PC-3 (cell line): ENCODE data around the gene CABP1. TPM values are rescaled to one million over a fixed set of nuclear protein-coding genes. Genes with fewer than 3 reads are reported as not detected.

Experiments
- ATAC-seq: fragments of 200-7000 bp; cut with Tn5 transposase; 2 replicates; pipeline ENCODE4 v1.9.1; 2020; ENCODE audit warnings: mild to moderate bottlenecking, moderate library complexity
- BruUV-seq: library from RNA; stranded (reverse); fragments of 400-500 nt; replicated peaks from 2 replicates; lab custom pipeline; 2021; lab: Mats Ljungman, UMichigan
- CTCF ChIA-PET: fragments of 300-600 bp; sonication (Branson Sonifier 250); formaldehyde crosslinking; loops from one replicate; lab custom pipeline; 2022; ENCODE audit warnings: antibody characterized with exemption; lab: Charles Lee
- POLR2A ChIA-PET: fragments of 300-600 bp; sonication (Branson Sonifier 250); formaldehyde crosslinking; loops from one replicate; lab custom pipeline; 2022; ENCODE audit warnings: antibody characterized with exemption; ENCODE audit not compliant: unreplicated experiment; lab: Charles Lee
- DNase-seq: peaks from one replicate; pipeline ENCODE4 v3.0.0-alpha.2; 2015
- H2AFZ ChIP-seq: fragments of 300-600 bp; sonication (generic); 2 replicates; pipeline ENCODE4 v1.6.0; 2016; ENCODE audit warnings: antibody characterized with exemption, low read length
- H3F3A ChIP-seq: fragments of 300-600 bp; sonication (generic); one replicate; pipeline ENCODE4 v1.6.0; 2017; ENCODE audit warnings: antibody characterized with exemption, low read length, control low read depth, mild to moderate bottlenecking; ENCODE audit not compliant: unreplicated experiment
- H3K27ac ChIP-seq: fragments of 300-600 bp; sonication (generic); 2 replicates; pipeline ENCODE4 v1.5.1; 2016; ENCODE audit warnings: mild to moderate bottlenecking, low read length
- H3K27me3 ChIP-seq: fragments of 300-600 bp; sonication (generic); 2 replicates; pipeline ENCODE4 v1.6.1; 2016; ENCODE audit warnings: low read length, mixed read lengths
- H3K36me3 ChIP-seq: fragments of 300-600 bp; sonication (generic); 2 replicates; pipeline ENCODE4 v1.6.1; 2016; ENCODE audit warnings: low read depth, mixed run types, low read length, mixed read lengths
- H3K4me1 ChIP-seq: fragments of 300-600 bp; sonication (generic); 2 replicates; pipeline ENCODE4 v1.5.1; 2016; ENCODE audit warnings: low read length; ENCODE audit not compliant: insufficient read depth
- H3K4me2 ChIP-seq: fragments of 300-600 bp; sonication (generic); 2 replicates; pipeline ENCODE4 v1.6.0; 2016; ENCODE audit warnings: low read length
- H3K4me3 ChIP-seq: fragments of 300-600 bp; sonication (generic); 2 replicates; pipeline ENCODE4 v1.5.1; 2016; ENCODE audit warnings: mild to moderate bottlenecking, low read length, mixed read lengths
- H3K79me2 ChIP-seq: fragments of 300-600 bp; sonication (generic); 2 replicates; pipeline ENCODE4 v1.6.1; 2017; ENCODE audit warnings: low read length, mixed read lengths
- H3K9ac ChIP-seq: fragments of 300-600 bp; sonication (generic); 2 replicates; pipeline ENCODE4 v1.6.0; 2016; ENCODE audit warnings: mild to moderate bottlenecking, low read length
- H3K9me2 ChIP-seq: fragments of 300-600 bp; sonication (generic); replicated peaks from 2 replicates; pipeline ENCODE4 v1.6.1; 2016; ENCODE audit warnings: mixed run types, low read length, mixed read lengths
- H3K9me3 ChIP-seq: fragments of 300-600 bp; sonication (generic); 2 replicates; pipeline ENCODE4 v1.6.1; 2016; ENCODE audit warnings: low read length, mixed read lengths
- H4K20me1 ChIP-seq: fragments of 300-600 bp; sonication (generic); 2 replicates; pipeline ENCODE4 v1.6.1; 2016; ENCODE audit warnings: low read length, mixed read lengths
- EZH2 ChIP-seq: fragments of 300-600 bp; sonication (generic); IDR thresholded peaks from one replicate; pipeline ENCODE4 v1.6.1; 2017; ENCODE audit warnings: antibody characterized with exemption, mild to moderate bottlenecking, low read length; ENCODE audit not compliant: unreplicated experiment
- EZH2phosphoT487 ChIP-seq: fragments of 300-600 bp; sonication (generic); IDR thresholded peaks from 2 replicates; pipeline ENCODE4 v1.6.1; 2018; ENCODE audit warnings: mild to moderate bottlenecking, antibody characterized with exemption, low read length, borderline replicate concordance
- intact Hi-C: fragments of 100-400 bp; cut with micrococcal nuclease; formaldehyde crosslinking; loops from 2 replicates; pipeline ENCODE4 v1.9.0; 2023
- total RNA-seq: library from RNA; depleted of rRNA; stranded (reverse); fragments of >200 nt; gene quantifications from 2 replicates; pipeline ENCODE4 v1.2.3, GENCODE V29; 2014
- TF ChIP-seq, protein P1 (sequence below): fragments of 300-600 bp; sonication (generic); conservative IDR thresholded peaks from 2 replicates; pipeline ENCODE4 v1.5.1; 2017; ENCODE audit warnings: antibody characterized with exemption, low read depth, mild to moderate bottlenecking, low read length

CABP1 gene
- total RNA-seq, 1 experiment from 2014 or later, result not detected

DNA sequence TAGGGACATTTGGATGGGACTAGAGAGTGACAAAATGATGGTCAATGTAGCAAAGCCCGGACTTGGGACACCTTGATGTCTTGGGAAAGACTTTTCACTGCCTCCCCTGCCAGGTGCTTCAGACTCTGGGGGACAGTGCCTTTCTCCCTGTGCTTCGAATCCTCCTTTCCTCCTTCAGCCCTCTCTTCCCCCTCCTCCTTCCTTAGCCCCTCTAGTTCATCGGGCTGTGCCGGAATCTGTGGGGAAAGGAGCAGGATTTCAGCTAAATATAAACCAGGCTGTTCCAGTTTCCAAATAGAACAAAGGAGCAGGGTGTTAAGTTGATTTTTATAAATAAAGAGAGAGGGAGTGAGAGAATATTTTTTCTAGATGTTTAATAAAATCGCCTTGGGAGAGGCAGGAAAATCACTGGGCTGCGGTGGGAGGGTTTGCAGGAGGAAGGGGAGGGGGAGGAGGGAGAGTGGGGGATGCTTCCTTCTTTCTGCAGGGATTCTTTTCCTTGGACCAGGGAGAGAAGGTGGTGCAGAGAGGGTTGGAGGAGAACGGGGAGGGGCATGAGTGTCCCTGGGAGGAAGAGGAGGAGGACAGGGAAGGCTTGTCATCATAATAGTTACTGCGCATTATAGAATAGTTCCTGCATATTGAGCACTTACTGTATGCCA, 21.3 kb upstream of the CABP1 start:
- Histone ChIP-seq H4K20me1 (no peaks in the 10 kb centered on the region), H3K79me2 (no peaks in the 10 kb centered on the region), H2AFZ (0 out of 2 replicates have a peak overlapping the region, but pooled peaks have one; percentile 23), H3K4me2 (no peak overlapping the region), H3K27me3 (no peaks in the 10 kb centered on the region), H3K27ac (no peak overlapping the region), H3K4me1 (peaks cover 23% of the 10 kb centered on the region), H3K36me3 (no peaks in the 10 kb centered on the region), H3K9me3 (no peaks in the 10 kb centered on the region), H3K9me2 (no peaks in the 10 kb centered on the region), H3K4me3 (no peak overlapping the region), H3F3A (no peaks in the 10 kb centered on the region), H3K9ac (no peak overlapping the region)
- TF ChIP-seq, protein P1, sequence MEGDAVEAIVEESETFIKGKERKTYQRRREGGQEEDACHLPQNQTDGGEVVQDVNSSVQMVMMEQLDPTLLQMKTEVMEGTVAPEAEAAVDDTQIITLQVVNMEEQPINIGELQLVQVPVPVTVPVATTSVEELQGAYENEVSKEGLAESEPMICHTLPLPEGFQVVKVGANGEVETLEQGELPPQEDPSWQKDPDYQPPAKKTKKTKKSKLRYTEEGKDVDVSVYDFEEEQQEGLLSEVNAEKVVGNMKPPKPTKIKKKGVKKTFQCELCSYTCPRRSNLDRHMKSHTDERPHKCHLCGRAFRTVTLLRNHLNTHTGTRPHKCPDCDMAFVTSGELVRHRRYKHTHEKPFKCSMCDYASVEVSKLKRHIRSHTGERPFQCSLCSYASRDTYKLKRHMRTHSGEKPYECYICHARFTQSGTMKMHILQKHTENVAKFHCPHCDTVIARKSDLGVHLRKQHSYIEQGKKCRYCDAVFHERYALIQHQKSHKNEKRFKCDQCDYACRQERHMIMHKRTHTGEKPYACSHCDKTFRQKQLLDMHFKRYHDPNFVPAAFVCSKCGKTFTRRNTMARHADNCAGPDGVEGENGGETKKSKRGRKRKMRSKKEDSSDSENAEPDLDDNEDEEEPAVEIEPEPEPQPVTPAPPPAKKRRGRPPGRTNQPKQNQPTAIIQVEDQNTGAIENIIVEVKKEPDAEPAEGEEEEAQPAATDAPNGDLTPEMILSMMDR, result no peak
- TF ChIP-seq EZH2phosphoT487 (no peak), EZH2 (no peak)
- ATAC-seq (no peak), DNase-seq (no peak)
- ChIA-PET POLR2A (interaction anchor here (0.5 kb wide), 1 partner anchor 388 kb away, joined by 3 read pairs; no protein-coding TSS in a partner anchor), CTCF (no interaction called here)
- no TSS peak for BruUV-seq
- intact Hi-C loops, result no loop called here

DNA sequence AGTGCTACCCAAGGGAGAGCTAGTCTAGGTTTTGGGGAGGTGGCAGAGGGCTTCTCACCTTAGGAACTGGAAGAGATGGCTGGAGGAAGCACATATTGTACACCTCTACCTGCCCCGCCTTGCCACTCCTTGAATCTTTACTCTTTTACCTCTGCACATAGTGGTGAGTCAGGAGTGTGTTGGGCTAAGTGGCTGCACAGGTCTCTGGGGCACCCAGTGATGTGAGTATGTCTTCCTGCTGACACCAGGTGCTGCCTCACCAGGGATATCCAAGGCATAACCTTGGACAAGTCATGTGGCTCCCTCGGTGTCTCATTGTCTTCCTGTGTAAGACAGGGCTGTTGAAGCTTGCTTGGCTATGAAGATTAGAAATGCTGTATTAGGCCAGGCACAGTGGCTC, 19.8 kb upstream of the CABP1 start:
- POLR2A ChIA-PET, result no interaction called here
- H3K9me3 ChIP-seq, result no peaks in the 10 kb centered on the region
- no peaks in the 10 kb centered on the region for H3K9me2 ChIP-seq
- peak overlapping the region; percentile 54 for H3K27ac ChIP-seq
- no peaks in the 10 kb centered on the region for H3K36me3 ChIP-seq
- peak overlapping the region; percentile 64 for H3K4me2 ChIP-seq
- H3K4me1 ChIP-seq, result peaks cover 23% of the 10 kb centered on the region
- H4K20me1 ChIP-seq, result no peaks in the 10 kb centered on the region
- no peak for TF ChIP-seq EZH2
- TF ChIP-seq, protein P1, result no peak
- TF ChIP-seq EZH2phosphoT487, result no peak
- intact Hi-C loops, result no loop called here
- H3K4me3 ChIP-seq, result no peak overlapping the region
- CTCF ChIA-PET, result no interaction called here
- ATAC-seq (peak; percentile 97), DNase-seq (peak; percentile 92)
- no peaks in the 10 kb centered on the region for H3K27me3 ChIP-seq
- no TSS peak for BruUV-seq
- no peak overlapping the region for H3K9ac ChIP-seq
- H3F3A ChIP-seq, result no peaks in the 10 kb centered on the region
- no peak overlapping the region for H2AFZ ChIP-seq
- no peaks in the 10 kb centered on the region for H3K79me2 ChIP-seq
